ENCODE measurements around the gene KIAA0513. TPM values are rescaled to one million over a fixed set of nuclear protein-coding genes. Genes with fewer than 3 reads are reported as not detected.

KIAA0513 gene
- total and polyA plus RNA-seq, 9 donors: 2.8 to 12.8 (median 7.1) TPM

GRCh38 chr16:85107083-85107482 is 79.5 kb downstream of the KIAA0513 start:
- intact Hi-C loops (cut with DNase I): loop anchor here in 2 of 4 donors (10.0 kb wide), 1 partner anchor 608 kb away; no protein-coding TSS in a partner anchor
- Histone ChIP-seq H3K4me3 (no peak overlapping the region), H3K36me3 (no peaks in the 10 kb centered on the region), H3K4me1 (ENCODE audit: insufficient read depth) (no peaks in the 10 kb centered on the region), H3K27ac (no peak overlapping the region), H3K9me3 (no peaks in the 10 kb centered on the region), H3K27me3 (no peaks in the 10 kb centered on the region)
- no peak for DNase-seq
- 76 to 87% (median 82%) methylated on average over 9 of the region's 9 CpGs for WGBS, 3 donors
- TF ChIP-seq POLR2A (IDR thresholded peaks at IDR 0.05): no peak
- no peak for TF ChIP-seq EP300 (IDR thresholded peaks at IDR 0.05)
- no peak for TF ChIP-seq CTCF (IDR thresholded peaks at IDR 0.05)

GRCh38 chr16:85107532-85107931 is 79.9 kb downstream of the KIAA0513 start:
- Histone ChIP-seq H3K27ac (no peak overlapping the region), H3K36me3 (no peaks in the 10 kb centered on the region), H3K4me3 (no peak overlapping the region), H3K4me1 (ENCODE audit: insufficient read depth) (no peaks in the 10 kb centered on the region), H3K27me3 (no peaks in the 10 kb centered on the region), H3K9me3 (no peaks in the 10 kb centered on the region)
- 78 to 85% (median 84%) methylated on average over 11 of the region's 11 CpGs for WGBS, 3 donors
- no peak for DNase-seq
- intact Hi-C loops (cut with DNase I): loop anchor here in 2 of 4 donors (10.0 kb wide), 1 partner anchor 607 kb away; no protein-coding TSS in a partner anchor
- TF ChIP-seq CTCF (IDR thresholded peaks at IDR 0.05): no peak

GRCh38 chr16:85110105-85110504 is 82.5 kb downstream of the KIAA0513 start:
- no peaks in the 10 kb centered on the region for H3K9me3 ChIP-seq
- H3K36me3 ChIP-seq: no peaks in the 10 kb centered on the region
- intact Hi-C loops (cut with DNase I): loop anchor here in 3 of 4 donors (5.0 to 10.0 kb wide), 4 partner anchors 125 to 505 kb away; partner anchors contain the start of gene GSE1 (in 1 of the 3)

GRCh38 chr16:85111184-85111583 is 83.6 kb downstream of the KIAA0513 start:
- Histone ChIP-seq H3K4me1 (ENCODE audit: insufficient read depth) (no peaks in the 10 kb centered on the region), H3K27ac (no peak overlapping the region), H3K4me3 (no peak overlapping the region), H3K36me3 (no peaks in the 10 kb centered on the region), H3K27me3 (no peaks in the 10 kb centered on the region), H3K9me3 (no peaks in the 10 kb centered on the region)
- intact Hi-C loops (cut with DNase I): loop anchor here in 3 of 4 donors (5.0 to 10.0 kb wide), 4 partner anchors 124 to 504 kb away; partner anchors contain the start of gene GSE1 (in 1 of the 3)
- WGBS, 3 donors: 88 to 92% (median 92%) methylated on average over 9 of the region's 9 CpGs
- no peak for DNase-seq
- TF ChIP-seq EP300 (IDR thresholded peaks at IDR 0.05) (no peak), CTCF (IDR thresholded peaks at IDR 0.05) (no peak), POLR2A (IDR thresholded peaks at IDR 0.05) (no peak)

More at GRCh38 chr16:85110105-85110504, 82.5 kb downstream of the KIAA0513 start:
- WGBS, 3 donors: 94 to 95% (median 94%) methylated on average over 18 to 19 of the region's 19 CpGs
- Histone ChIP-seq H3K4me3 (no peak overlapping the region), H3K27me3 (no peaks in the 10 kb centered on the region), H3K27ac (no peak overlapping the region), H3K4me1 (ENCODE audit: insufficient read depth) (no peaks in the 10 kb centered on the region)
- TF ChIP-seq POLR2A (IDR thresholded peaks at IDR 0.05) (no peak), CTCF (IDR thresholded peaks at IDR 0.05) (no peak), EP300 (IDR thresholded peaks at IDR 0.05) (no peak)
- no peak for DNase-seq
